SU-DHL-6 (cell line): ENCODE results near the gene NRG3.

Experiments used
- H2AFZ ChIP-seq: fragments of 200-600 bp; sonication (generic); 2 replicates; pipeline ENCODE4 v1.6.1; 2014; ENCODE audit warnings: low read depth, mild to moderate bottlenecking, moderate library complexity, mixed read lengths, antibody characterized with exemption, low read length; ENCODE audit not compliant: severe bottlenecking
- H3F3A ChIP-seq: fragments of 200-600 bp; shearing (Covaris generic); 2 replicates; pipeline ENCODE4 v1.6.0; 2016; ENCODE audit warnings: antibody characterized with exemption, mild to moderate bottlenecking; ENCODE audit not compliant: insufficient read depth
- H3K27ac ChIP-seq: fragments of 200-600 bp; sonication (generic); 2 replicates; pipeline ENCODE4 v1.5.1; 2016; ENCODE audit warnings: low read depth, mild to moderate bottlenecking, low read length, moderate library complexity, mixed read lengths
- H3K27me3 ChIP-seq: fragments of 200-600 bp; sonication (generic), shearing (Covaris generic); 2 replicates; pipeline ENCODE4 v1.6.0; 2014; ENCODE audit warnings: mild to moderate bottlenecking, low read length
- H3K36me3 ChIP-seq: fragments of 200-600 bp; sonication (generic); 2 replicates; pipeline ENCODE4 v1.6.1; 2014; ENCODE audit warnings: mild to moderate bottlenecking, low read length, mixed read lengths
- H3K4me2 ChIP-seq: fragments of 300-600, 200-600 bp; shearing (Covaris generic), sonication (generic); 2 replicates; pipeline ENCODE4 v1.6.0; 2014; ENCODE audit warnings: low read length, low read depth, mild to moderate bottlenecking; ENCODE audit not compliant: poor library complexity, severe bottlenecking
- H3K4me3 ChIP-seq: fragments of 200-600 bp; sonication (generic); 2 replicates; pipeline ENCODE4 v1.5.1; 2014; ENCODE audit warnings: antibody characterized with exemption, low read length, mild to moderate bottlenecking, mixed read lengths; ENCODE audit not compliant: insufficient read depth, poor library complexity, severe bottlenecking
- H3K79me2 ChIP-seq: fragments of 200-600 bp; sonication (generic); 2 replicates; pipeline ENCODE4 v1.6.1; 2014; ENCODE audit warnings: mild to moderate bottlenecking, low read length, moderate library complexity; ENCODE audit not compliant: insufficient read depth
- H3K9ac ChIP-seq: fragments of 200-600 bp; sonication (generic); 2 replicates; pipeline ENCODE4 v1.7.0; 2014; ENCODE audit warnings: mild to moderate bottlenecking, low read length
- H3K9me2 ChIP-seq: fragments of 200-600 bp; sonication (generic); replicated peaks from 2 replicates; pipeline ENCODE4 v1.6.1; 2014; ENCODE audit warnings: low read length; ENCODE audit not compliant: insufficient read depth
- H3K9me3 ChIP-seq: fragments of 200-600 bp; sonication (generic); 2 replicates; pipeline ENCODE4 v1.6.1; 2014; ENCODE audit warnings: low read length, mixed read lengths; ENCODE audit not compliant: insufficient read depth
- H4K20me1 ChIP-seq: fragments of 200-600 bp; sonication (generic); 2 replicates; pipeline ENCODE4 v1.6.1; 2014; ENCODE audit warnings: low read depth, mild to moderate bottlenecking, antibody characterized with exemption, low read length, moderate library complexity, mixed read lengths
- EZH2phosphoT487 ChIP-seq: fragments of 200-600 bp; sonication (generic), shearing (Covaris generic); conservative IDR thresholded peaks from 2 replicates; pipeline ENCODE4 v1.6.1; 2018; ENCODE audit warnings: mild to moderate bottlenecking, antibody characterized with exemption, low read length, moderate library complexity, mixed read lengths
- TF ChIP-seq, protein P1 (sequence below): fragments of 200-600 bp; sonication (generic); IDR thresholded peaks from one replicate; pipeline ENCODE4 v1.5.1; 2017; ENCODE audit warnings: antibody characterized with exemption, mild to moderate bottlenecking, low read length, moderate library complexity; ENCODE audit not compliant: insufficient read depth, poor library complexity, severe bottlenecking

The NRG3 gene

DNA sequence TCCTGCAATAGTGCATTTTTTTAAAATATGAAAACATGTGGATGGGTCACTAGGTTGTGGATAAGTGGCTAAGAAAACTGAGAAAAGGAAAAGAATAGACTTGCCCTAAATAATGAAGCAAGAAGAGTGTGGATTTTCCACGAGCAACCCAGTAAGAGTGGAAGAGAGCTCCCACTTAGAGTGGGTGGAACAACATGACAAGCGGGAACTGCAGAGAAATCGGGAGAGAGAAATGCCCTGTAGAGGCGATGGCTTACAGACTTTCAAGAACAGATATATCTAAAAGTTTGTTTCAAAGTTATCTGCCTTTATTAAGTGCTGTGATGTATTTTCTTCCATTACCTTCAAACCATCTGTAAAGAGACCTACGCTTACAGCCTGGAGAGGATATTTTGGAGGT lies 26.1 kb upstream of the NRG3 start:
- H3K9ac ChIP-seq, result no peak overlapping the region
- no peak overlapping the region for H3K27ac ChIP-seq
- TF ChIP-seq, protein P1, sequence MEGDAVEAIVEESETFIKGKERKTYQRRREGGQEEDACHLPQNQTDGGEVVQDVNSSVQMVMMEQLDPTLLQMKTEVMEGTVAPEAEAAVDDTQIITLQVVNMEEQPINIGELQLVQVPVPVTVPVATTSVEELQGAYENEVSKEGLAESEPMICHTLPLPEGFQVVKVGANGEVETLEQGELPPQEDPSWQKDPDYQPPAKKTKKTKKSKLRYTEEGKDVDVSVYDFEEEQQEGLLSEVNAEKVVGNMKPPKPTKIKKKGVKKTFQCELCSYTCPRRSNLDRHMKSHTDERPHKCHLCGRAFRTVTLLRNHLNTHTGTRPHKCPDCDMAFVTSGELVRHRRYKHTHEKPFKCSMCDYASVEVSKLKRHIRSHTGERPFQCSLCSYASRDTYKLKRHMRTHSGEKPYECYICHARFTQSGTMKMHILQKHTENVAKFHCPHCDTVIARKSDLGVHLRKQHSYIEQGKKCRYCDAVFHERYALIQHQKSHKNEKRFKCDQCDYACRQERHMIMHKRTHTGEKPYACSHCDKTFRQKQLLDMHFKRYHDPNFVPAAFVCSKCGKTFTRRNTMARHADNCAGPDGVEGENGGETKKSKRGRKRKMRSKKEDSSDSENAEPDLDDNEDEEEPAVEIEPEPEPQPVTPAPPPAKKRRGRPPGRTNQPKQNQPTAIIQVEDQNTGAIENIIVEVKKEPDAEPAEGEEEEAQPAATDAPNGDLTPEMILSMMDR, result no peak
- TF ChIP-seq EZH2phosphoT487, result no peak

GRCh38 chr10:81862596-81862995 lies 12.4 kb upstream of the NRG3 start:
- no peak overlapping the region for H3K4me3 ChIP-seq
- TF ChIP-seq, protein P1, result no peak
- no peak for TF ChIP-seq EZH2phosphoT487
- H3K9me3 ChIP-seq, result no peaks in the 10 kb centered on the region
- H3K36me3 ChIP-seq, result no peaks in the 10 kb centered on the region
- H3K79me2 ChIP-seq, result no peaks in the 10 kb centered on the region
- no peaks in the 10 kb centered on the region for H4K20me1 ChIP-seq
- no peaks in the 10 kb centered on the region for H3F3A ChIP-seq
- H3K9ac ChIP-seq, result no peak overlapping the region
- H3K9me2 ChIP-seq, result no peaks in the 10 kb centered on the region
- H2AFZ ChIP-seq, result no peak overlapping the region
- no peak overlapping the region for H3K4me2 ChIP-seq
- no peaks in the 10 kb centered on the region for H3K27me3 ChIP-seq
- no peak overlapping the region for H3K27ac ChIP-seq

More for the DNA sequence above, 26.1 kb upstream of the NRG3 start:
- Histone ChIP-seq H3K4me3 (no peak overlapping the region), H3K36me3 (no peaks in the 10 kb centered on the region), H3K9me3 (no peaks in the 10 kb centered on the region), H3K27me3 (no peaks in the 10 kb centered on the region), H3K4me2 (no peak overlapping the region), H2AFZ (no peak overlapping the region), H3F3A (no peaks in the 10 kb centered on the region), H3K9me2 (no peaks in the 10 kb centered on the region), H3K79me2 (no peaks in the 10 kb centered on the region), H4K20me1 (no peaks in the 10 kb centered on the region)

- H3K27me3 ChIP-seq, result no peaks in the 10 kb centered on the region
- no peak overlapping the region for H2AFZ ChIP-seq
- no peak overlapping the region for H3K9ac ChIP-seq
- no peak overlapping the region for H3K4me2 ChIP-seq
- no peaks in the 10 kb centered on the region for H3K9me2 ChIP-seq
- no peaks in the 10 kb centered on the region for H3K36me3 ChIP-seq
- H3K4me3 ChIP-seq, result no peak overlapping the region
- H3F3A ChIP-seq, result no peaks in the 10 kb centered on the region
- no peaks in the 10 kb centered on the region for H3K9me3 ChIP-seq
- no peaks in the 10 kb centered on the region for H4K20me1 ChIP-seq
- no peak overlapping the region for H3K27ac ChIP-seq
- H3K79me2 ChIP-seq, result no peaks in the 10 kb centered on the region
- TF ChIP-seq EZH2phosphoT487, result no peak
- TF ChIP-seq, protein P1, result no peak
Measured at GRCh38 chr10:81863771-81864170, 11.2 kb upstream of the NRG3 start.
